ENCODE results near the gene ANO1.

- TF ChIP-seq EZH2 (IDR thresholded peaks at IDR 0.05; ENCODE audit: low read depth, low read length, severe bottlenecking) (no peak), MAFK (IDR thresholded peaks at IDR 0.05; ENCODE audit: low read depth, low read length) (no peak), CTCF (IDR thresholded peaks at IDR 0.05; ENCODE audit: control extremely low read depth in 1 of 3, insufficient read depth in 1 of 3, low read depth in 1 of 3, low read length in 3 of 3) (no peak), SUZ12 (IDR thresholded peaks at IDR 0.05; ENCODE audit: low read length) (no peak), TAF1 (IDR thresholded peaks at IDR 0.05; ENCODE audit: low read depth, low read length) (no peak), EP300 (IDR thresholded peaks at IDR 0.05; ENCODE audit: borderline replicate concordance in 1 of 2, low read depth in 2 of 2, low read length in 2 of 2) (no peak), ZNF274 (IDR thresholded peaks at IDR 0.05; ENCODE audit: borderline replicate concordance, extremely low read depth, low read length) (no peak), POLR2A (IDR thresholded peaks at IDR 0.05; ENCODE audit: control extremely low read depth in 1 of 2, low read depth in 2 of 2, low read length in 2 of 2) (no peak), KDM4A (IDR thresholded peaks at IDR 0.05; ENCODE audit: low read depth, low read length, severe bottlenecking) (no peak)
Observed at GRCh38 chr11:70095541-70096252, 17.6 kb downstream of the ANO1 start.
